GM18520 (cell line): ENCODE measurements around the gene FAM13A.
"Not testable (repeated sequence)": the region's sequence is repeated elsewhere in the genome, so short reads cannot be mapped to it uniquely, and the experiment has no call there.

Experiments
- ATAC-seq: cut with Tn5 transposase; IDR thresholded peaks from one replicate; pipeline ENCODE4 v1.9.1; 2021; ENCODE audit not compliant: unreplicated experiment

The FAM13A gene

GRCh38 chr4:89000844-89001360, 56.1 kb downstream of the FAM13A start:
- no peak for ATAC-seq

- no peak for ATAC-seq
Observed at GRCh38 chr4:89000382-89000781, 56.6 kb downstream of the FAM13A start.

- ATAC-seq, result no peak
Observed at GRCh38 chr4:88999392-88999930, 57.5 kb downstream of the FAM13A start.

GRCh38 chr4:88998891-88999290, 58.1 kb downstream of the FAM13A start:
- no peak for ATAC-seq

GRCh38 chr4:88998001-88998400, 59.0 kb downstream of the FAM13A start:
- ATAC-seq, result no peak

GRCh38 chr4:88995874-88996273, 61.1 kb downstream of the FAM13A start:
- ATAC-seq, result no peak

- ATAC-seq, result not testable (repeated sequence)
Observed at GRCh38 chr4:88995257-88995656, 61.7 kb downstream of the FAM13A start.

- no peak for ATAC-seq
Observed at GRCh38 chr4:88993246-88993645, 63.7 kb downstream of the FAM13A start.

- no peak for ATAC-seq
Observed at GRCh38 chr4:88991746-88992145, 65.2 kb downstream of the FAM13A start.

- ATAC-seq, result no peak
Observed at GRCh38 chr4:88989990-88990389, 67.0 kb downstream of the FAM13A start.

- no peak for ATAC-seq
Observed at GRCh38 chr4:88985088-88985773, 71.8 kb downstream of the FAM13A start.

- no peak for ATAC-seq
Observed at GRCh38 chr4:88982757-88983156, 74.2 kb downstream of the FAM13A start.

- peak; percentile 75 for ATAC-seq
Observed at GRCh38 chr4:88981993-88982392, 75.0 kb downstream of the FAM13A start.

GRCh38 chr4:88981556-88981955, 75.4 kb downstream of the FAM13A start:
- ATAC-seq, result no peak

GRCh38 chr4:88979276-88979675, 77.7 kb downstream of the FAM13A start:
- no peak for ATAC-seq

GRCh38 chr4:88976775-88977035, 80.3 kb downstream of the FAM13A start:
- ATAC-seq, result no peak

GRCh38 chr4:88975958-88976774, 80.8 kb downstream of the FAM13A start:
- ATAC-seq, result no peak

GRCh38 chr4:88971536-88971935, 85.4 kb downstream of the FAM13A start:
- no peak for ATAC-seq

GRCh38 chr4:88969746-88970145, 87.2 kb downstream of the FAM13A start:
- no peak for ATAC-seq

GRCh38 chr4:88969271-88969670, 87.7 kb downstream of the FAM13A start:
- no peak for ATAC-seq

GRCh38 chr4:88967883-88968331, 89.1 kb downstream of the FAM13A start:
- no peak for ATAC-seq

GRCh38 chr4:88965053-88965452, 91.9 kb downstream of the FAM13A start:
- ATAC-seq, result no peak
